ENCODE results near the gene CD55. TPM values are rescaled to one million over a fixed set of nuclear protein-coding genes. Genes with fewer than 3 reads are reported as not detected.

CD55 gene
- polyA plus RNA-seq, 1 donor from 2014 or later, result 1.4 TPM

DNA sequence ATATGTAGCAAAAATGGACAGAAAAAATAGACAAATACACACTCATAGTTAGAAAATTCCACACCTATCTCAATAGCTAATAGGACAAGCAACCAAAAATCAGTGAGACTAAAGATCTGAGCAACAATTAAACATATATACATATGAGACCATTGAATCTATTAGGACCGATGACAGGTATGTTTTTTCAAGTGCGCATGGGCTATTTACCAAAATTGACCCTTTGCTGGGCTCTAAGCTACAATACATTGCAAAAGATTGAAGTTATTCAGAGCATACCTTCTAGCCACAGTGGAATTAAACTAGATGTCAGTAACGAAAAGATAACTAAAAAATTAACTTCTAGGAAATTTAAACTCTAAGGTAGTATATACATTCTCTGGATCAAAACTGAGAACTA is 13.7 kb downstream of the CD55 start:
- no peak overlapping the region for H3K4me2 ChIP-seq (ENCODE audit: low read length)
- no peaks in the 10 kb centered on the region for H3K79me2 ChIP-seq (replicated peaks; ENCODE audit: insufficient read depth, low read length)
- TF ChIP-seq, protein P1, sequence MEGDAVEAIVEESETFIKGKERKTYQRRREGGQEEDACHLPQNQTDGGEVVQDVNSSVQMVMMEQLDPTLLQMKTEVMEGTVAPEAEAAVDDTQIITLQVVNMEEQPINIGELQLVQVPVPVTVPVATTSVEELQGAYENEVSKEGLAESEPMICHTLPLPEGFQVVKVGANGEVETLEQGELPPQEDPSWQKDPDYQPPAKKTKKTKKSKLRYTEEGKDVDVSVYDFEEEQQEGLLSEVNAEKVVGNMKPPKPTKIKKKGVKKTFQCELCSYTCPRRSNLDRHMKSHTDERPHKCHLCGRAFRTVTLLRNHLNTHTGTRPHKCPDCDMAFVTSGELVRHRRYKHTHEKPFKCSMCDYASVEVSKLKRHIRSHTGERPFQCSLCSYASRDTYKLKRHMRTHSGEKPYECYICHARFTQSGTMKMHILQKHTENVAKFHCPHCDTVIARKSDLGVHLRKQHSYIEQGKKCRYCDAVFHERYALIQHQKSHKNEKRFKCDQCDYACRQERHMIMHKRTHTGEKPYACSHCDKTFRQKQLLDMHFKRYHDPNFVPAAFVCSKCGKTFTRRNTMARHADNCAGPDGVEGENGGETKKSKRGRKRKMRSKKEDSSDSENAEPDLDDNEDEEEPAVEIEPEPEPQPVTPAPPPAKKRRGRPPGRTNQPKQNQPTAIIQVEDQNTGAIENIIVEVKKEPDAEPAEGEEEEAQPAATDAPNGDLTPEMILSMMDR (IDR thresholded peaks at IDR 0.05; ENCODE audit: poor library complexity, severe bottlenecking), result no peak
- TF ChIP-seq, protein P2, sequence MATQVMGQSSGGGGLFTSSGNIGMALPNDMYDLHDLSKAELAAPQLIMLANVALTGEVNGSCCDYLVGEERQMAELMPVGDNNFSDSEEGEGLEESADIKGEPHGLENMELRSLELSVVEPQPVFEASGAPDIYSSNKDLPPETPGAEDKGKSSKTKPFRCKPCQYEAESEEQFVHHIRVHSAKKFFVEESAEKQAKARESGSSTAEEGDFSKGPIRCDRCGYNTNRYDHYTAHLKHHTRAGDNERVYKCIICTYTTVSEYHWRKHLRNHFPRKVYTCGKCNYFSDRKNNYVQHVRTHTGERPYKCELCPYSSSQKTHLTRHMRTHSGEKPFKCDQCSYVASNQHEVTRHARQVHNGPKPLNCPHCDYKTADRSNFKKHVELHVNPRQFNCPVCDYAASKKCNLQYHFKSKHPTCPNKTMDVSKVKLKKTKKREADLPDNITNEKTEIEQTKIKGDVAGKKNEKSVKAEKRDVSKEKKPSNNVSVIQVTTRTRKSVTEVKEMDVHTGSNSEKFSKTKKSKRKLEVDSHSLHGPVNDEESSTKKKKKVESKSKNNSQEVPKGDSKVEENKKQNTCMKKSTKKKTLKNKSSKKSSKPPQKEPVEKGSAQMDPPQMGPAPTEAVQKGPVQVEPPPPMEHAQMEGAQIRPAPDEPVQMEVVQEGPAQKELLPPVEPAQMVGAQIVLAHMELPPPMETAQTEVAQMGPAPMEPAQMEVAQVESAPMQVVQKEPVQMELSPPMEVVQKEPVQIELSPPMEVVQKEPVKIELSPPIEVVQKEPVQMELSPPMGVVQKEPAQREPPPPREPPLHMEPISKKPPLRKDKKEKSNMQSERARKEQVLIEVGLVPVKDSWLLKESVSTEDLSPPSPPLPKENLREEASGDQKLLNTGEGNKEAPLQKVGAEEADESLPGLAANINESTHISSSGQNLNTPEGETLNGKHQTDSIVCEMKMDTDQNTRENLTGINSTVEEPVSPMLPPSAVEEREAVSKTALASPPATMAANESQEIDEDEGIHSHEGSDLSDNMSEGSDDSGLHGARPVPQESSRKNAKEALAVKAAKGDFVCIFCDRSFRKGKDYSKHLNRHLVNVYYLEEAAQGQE (IDR thresholded peaks at IDR 0.05; ENCODE audit: borderline replicate concordance), result no peak
- TF ChIP-seq MXI1 (conservative IDR thresholded peaks at IDR 0.05; ENCODE audit: poor library complexity, severe bottlenecking), result no peak
- no peak for TF ChIP-seq EP300 (conservative IDR thresholded peaks at IDR 0.05; ENCODE audit: poor library complexity, severe bottlenecking)
- no peak for TF ChIP-seq POLR2AphosphoS5 (IDR thresholded peaks at IDR 0.05)
- H2AFZ ChIP-seq (ENCODE audit: low read depth, low read length), result no peak overlapping the region
- H3K27me3 ChIP-seq (ENCODE audit: insufficient read depth, low read depth, low read length), result no peaks in the 10 kb centered on the region
- H3K9me3 ChIP-seq (ENCODE audit: low read length), result no peaks in the 10 kb centered on the region
- H3K27ac ChIP-seq (ENCODE audit: low read length), result no peak overlapping the region
- H3K9ac ChIP-seq (ENCODE audit: low read length), result no peak overlapping the region
- no peaks in the 10 kb centered on the region for H3K36me3 ChIP-seq (ENCODE audit: insufficient read depth, low read length)
- no peak overlapping the region for H3K4me3 ChIP-seq (ENCODE audit: low read length)
- no peaks in the 10 kb centered on the region for H4K20me1 ChIP-seq (ENCODE audit: insufficient read depth)
- no peaks in the 10 kb centered on the region for H3K9me2 ChIP-seq (ENCODE audit: insufficient read depth, low read length)
- no peaks in the 10 kb centered on the region for H3F3A ChIP-seq (ENCODE audit: insufficient read depth, low read length, poor library complexity, severe bottlenecking)

DNA sequence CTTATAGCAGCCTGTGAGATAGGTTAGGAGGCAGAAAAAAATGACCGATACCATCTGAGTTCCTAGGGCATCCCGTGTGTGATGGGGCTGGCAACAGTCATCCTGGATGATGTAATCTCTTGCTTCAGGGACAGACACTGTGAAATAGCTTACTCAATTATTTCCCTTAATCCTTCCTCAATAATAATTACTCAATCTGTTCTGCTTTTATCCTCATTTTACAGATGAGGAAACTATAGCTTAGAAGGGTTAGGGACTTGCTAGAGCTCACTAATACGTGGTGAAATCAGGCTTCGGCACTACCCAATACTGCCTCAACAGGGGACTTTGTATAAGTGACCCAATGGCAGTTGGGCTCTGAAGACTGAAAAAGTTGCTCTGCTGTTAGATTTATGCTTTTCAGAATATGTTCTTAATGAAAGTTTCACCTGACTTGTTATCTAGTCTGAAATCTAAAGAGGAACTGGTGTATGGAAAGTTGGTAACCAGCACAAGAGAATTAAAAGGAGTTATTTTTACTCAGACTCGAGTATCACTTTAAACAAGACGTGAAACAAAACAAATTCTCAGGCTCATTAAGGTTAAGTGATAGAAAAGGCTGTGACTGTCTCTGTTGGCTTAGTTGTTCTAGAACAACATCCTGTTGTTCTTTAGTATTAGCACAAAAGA is 14.4 kb downstream of the CD55 start:
- Histone ChIP-seq H2AFZ (ENCODE audit: low read depth, low read length) (no peak overlapping the region), H3K4me3 (ENCODE audit: low read length) (no peak overlapping the region), H3K9me3 (ENCODE audit: low read length) (no peaks in the 10 kb centered on the region), H3K9ac (ENCODE audit: low read length) (no peak overlapping the region), H3K27me3 (ENCODE audit: insufficient read depth, low read depth, low read length) (no peaks in the 10 kb centered on the region), H3K36me3 (ENCODE audit: insufficient read depth, low read length) (no peaks in the 10 kb centered on the region), H3K9me2 (ENCODE audit: insufficient read depth, low read length) (no peaks in the 10 kb centered on the region), H4K20me1 (ENCODE audit: insufficient read depth) (no peaks in the 10 kb centered on the region), H3K27ac (ENCODE audit: low read length) (no peak overlapping the region), H3K4me2 (ENCODE audit: low read length) (no peak overlapping the region), H3F3A (ENCODE audit: insufficient read depth, low read length, poor library complexity, severe bottlenecking) (no peaks in the 10 kb centered on the region), H3K79me2 (replicated peaks; ENCODE audit: insufficient read depth, low read length) (no peaks in the 10 kb centered on the region)
- TF ChIP-seq SMC3 (conservative IDR thresholded peaks at IDR 0.05; ENCODE audit: poor library complexity) (no peak), POLR2AphosphoS5 (IDR thresholded peaks at IDR 0.05) (no peak), RAD21 (conservative IDR thresholded peaks at IDR 0.05) (no peak), EZH2 (IDR thresholded peaks at IDR 0.05; ENCODE audit: borderline replicate concordance, insufficient read depth, low read length, poor library complexity, severe bottlenecking) (no peak), TAF1 (IDR thresholded peaks at IDR 0.05; ENCODE audit: low read depth) (no peak), EP300 (conservative IDR thresholded peaks at IDR 0.05; ENCODE audit: poor library complexity, severe bottlenecking) (no peak), MXI1 (conservative IDR thresholded peaks at IDR 0.05; ENCODE audit: poor library complexity, severe bottlenecking) (no peak)
- TF ChIP-seq, protein P1 (IDR thresholded peaks at IDR 0.05; ENCODE audit: poor library complexity, severe bottlenecking), result no peak
- TF ChIP-seq, protein P2 (IDR thresholded peaks at IDR 0.05; ENCODE audit: borderline replicate concordance), result no peak

Measured in neural cell (in vitro differentiated cells).